Activated naive CD8-positive, alpha-beta T cell treated with anti-CD3 and anti-CD28 coated beads, Interleukin-2, amount 50 U/mL, for 16 hours (primary cell): ENCODE measurements around the gene MYDGF.

Source experiments
- DNase-seq: peaks from one replicate; pipeline ENCODE4 v3.0.0-alpha.2; 2020; ENCODE audit warnings: low read depth, low spot score

Gene MYDGF

GRCh38 chr19:4675346-4675745 lies 5.2 kb upstream of the MYDGF start:
- DNase-seq: no peak

DNA sequence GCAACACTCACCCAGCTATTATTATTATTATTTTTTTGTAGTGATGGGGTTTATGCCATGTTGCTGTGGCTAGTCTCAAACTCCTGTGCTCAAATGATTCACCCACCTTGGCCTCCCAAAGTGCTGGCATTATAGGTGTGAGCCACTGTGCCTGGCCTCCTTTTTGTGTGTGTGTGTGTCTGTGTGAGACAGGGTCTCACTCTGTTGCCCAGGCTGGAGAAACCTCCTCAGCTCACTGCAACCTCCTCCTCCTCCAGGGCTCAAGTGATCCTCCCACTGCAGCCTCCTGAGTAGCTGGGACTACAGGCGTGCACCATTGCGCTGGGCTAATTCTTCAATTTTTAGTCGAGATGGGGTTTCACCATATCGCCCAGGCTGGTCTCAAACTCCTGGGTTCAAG lies 3.6 kb upstream of the MYDGF start:
- no peak for DNase-seq

DNA sequence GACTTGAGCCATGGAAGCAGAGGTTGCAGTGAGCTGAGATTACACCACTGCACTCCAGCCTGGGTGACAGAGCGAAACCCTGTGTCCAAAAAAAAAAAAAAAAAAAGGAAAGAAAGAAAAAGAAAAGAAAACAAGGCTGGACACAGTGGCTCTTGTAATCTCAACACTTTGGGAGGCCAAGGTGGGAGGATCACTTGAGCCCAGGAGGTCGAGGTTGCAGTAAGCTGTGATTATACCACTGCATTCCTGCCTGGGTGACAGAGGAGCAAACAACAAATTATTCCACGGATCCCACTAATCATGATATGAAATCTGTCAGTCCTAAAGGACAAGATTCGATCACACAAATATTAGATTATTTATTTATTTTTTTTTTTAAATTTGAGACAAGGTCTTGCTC lies 3.1 kb upstream of the MYDGF start:
- no peak for DNase-seq

DNA sequence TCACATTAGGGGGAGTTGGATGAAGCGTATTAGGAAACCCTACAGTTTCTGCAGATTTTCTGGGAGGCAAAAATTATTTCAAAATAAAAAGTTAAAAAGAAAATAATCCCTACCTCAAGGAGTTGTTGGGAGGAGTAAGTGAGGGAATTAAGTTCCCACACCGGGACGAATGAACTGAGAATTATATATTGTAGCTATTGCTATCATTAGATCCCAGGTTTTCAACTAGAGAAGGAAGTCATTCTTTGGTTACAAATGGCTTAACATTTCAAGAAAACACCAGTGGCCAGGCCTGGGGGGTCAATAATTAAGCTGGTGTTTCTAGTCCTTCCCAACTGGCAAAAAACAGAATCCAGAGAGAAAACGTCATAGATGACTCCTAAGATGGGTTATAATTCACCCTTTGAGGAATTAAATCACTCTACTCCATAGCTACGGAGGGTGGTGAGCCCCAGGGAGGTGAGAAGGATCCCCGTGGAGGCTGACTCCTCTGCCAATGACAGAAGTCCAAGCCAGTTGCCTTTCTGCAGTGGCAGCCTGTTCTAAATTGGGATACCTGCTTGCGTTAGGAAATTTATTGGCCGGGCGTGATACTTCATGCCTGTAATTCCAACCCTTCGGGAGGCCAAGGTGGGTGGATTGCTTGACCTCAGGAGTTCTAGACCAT lies 1.2 kb upstream of the MYDGF start:
- DNase-seq: no peak

DNA sequence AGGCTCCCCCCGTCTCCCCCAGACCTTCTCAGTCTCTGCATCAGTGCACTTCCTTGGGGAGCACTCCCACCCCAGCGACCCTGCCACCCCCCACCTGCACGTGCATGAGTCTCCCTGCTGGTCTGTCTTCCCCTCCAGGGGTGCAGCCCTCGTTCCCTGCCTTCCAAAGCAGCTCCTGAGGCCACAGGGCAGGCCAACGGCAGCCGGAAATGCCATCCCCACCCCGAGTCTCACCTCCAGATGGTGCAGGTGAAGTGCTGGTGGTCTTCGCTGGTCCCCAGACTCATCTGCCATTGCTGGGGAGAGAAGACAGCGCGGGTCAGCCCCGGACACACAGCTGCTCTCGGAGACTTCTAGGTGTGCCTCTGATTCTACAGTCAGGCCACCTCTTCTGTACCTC lies 5.5 kb downstream of the MYDGF start:
- DNase-seq: no peak

GRCh38 chr19:4662812-4663211 lies 7.3 kb downstream of the MYDGF start:
- DNase-seq: no peak

GRCh38 chr19:4662020-4662695 lies 8.0 kb downstream of the MYDGF start:
- DNase-seq: no peak

DNA sequence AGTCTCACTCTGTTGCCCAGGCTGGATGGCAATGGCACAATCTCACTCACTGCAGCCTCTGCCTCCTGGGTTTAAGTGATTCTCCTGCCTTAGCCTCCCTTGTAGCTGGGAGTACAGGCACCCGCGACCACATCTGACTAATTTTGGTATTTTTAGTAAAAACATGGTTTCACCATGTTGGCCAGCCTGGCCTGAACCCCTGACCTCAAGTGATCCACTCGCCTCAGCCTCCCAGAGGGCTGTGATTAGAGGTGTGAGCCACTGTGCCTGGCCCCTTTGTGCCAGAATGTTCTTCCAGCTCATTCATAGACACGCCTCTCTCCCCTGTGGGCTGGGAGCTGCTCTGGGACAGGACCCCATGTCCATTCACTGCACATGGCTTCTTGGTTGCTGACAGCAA lies 9.1 kb downstream of the MYDGF start:
- no peak for DNase-seq

DNA sequence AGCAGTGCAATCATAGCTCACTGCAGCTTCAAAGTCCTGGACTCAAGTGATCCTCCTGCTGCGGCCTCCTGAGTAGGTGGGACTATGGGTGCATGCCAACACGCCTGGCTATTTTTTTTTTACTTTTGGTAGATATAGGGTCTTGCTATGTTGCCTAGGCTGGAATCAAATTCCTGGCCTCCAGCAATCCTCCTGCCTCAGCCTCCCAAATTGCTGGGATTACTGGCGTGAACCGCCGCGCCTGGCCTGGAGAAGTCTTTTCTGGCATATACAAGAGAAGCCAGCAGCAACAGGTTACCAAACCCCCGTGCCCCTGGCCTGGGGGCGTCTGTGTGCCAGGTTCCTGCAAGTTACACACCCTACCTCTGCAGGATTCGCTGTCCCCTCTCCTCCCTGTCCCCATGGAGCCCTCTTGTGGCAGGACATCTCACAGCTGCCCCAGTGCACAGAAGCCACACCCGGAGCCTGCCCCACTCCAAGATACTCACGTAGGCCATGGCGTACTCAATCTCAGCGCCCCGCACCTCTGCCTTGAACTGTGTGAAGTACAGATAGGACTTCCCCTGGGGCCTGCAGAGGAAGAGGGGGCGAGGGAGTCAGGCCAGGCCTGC lies 9.9 kb downstream of the MYDGF start:
- DNase-seq: no peak

DNA sequence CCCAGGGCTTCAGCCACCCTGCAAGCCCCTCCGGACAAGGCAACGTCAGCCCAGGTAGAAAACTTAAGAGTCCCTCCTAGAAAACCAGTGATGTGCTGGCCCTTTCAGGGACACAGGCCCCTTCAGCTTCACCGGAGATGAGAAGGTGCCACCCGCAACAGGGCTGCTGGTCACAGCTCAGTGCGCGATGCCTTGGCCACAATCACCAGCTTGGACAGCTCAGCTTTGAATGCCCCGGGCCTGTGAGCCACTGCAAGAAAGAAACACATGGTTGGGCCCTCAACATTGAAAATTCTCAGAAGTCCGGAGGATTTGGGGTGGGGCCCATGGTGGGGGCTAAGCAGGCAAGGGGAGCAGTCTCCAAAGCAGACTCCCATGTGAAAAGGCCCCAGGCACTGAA lies 12.3 kb downstream of the MYDGF start:
- DNase-seq: no peak

GRCh38 chr19:4657262-4657661 lies 12.9 kb downstream of the MYDGF start:
- DNase-seq: no peak

DNA sequence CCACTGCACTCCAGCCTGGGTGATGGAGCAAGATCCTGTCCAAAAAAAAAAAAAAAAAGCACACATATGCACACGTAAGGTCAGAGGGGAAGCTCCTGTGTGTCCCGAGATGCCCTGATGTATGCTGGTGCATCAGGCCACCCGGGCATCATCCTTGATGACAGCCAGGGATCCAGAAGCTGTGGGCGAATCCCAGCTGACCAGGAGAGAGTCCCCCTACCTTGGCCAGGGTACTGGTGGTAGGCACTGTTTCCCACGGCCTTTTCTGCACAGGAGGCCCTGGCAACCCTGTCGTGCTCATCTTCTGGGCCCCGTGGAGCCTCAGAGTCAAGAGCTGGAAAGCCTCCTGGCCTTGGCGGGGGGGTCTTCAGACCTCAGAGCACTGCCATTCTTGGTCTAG lies 14.0 kb downstream of the MYDGF start:
- DNase-seq: no peak

DNA sequence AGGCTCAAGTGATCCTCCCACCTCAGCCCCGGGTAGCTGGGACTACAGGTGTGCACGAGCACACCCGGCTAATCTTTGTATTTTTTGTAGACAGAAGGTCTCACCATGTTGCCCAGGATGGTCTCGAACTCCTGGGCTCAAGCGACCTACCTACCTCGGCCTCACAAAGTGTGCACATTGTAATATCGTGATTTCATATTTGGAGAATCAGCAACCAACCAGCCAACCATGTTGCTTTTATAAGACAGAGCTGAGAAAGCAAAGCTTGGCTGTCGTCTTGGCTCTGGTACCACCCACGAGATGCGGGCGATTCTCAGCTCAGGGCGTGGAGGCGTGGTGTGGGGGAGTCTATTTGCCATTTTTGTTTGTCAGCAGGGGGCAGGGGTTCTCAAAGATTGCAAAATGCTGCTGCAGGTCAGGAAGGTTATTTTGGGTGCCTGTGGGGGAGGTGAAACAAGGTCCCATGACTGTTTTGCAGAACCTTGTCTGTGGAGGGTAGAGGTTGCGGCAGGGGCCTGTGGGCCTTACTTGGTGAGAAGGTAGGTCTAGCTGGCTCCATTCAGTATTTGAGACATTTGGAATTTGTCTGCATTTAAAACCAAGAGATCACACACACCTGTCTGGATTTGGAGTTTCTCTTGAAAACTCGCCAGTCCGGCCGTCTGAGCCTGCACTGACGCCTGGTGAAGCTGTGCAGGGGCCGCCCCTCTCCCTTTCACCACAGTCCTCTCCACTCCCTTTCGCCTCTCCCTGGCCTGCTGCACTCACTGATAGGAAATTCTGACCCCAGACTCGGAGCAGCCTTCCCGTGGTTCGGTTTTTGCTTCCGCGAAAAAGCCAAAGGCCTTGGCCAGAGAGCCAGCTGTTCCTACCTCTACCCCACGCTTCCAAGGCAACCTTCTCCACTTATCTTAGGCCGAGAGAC lies 15.4 kb downstream of the MYDGF start:
- no peak for DNase-seq

DNA sequence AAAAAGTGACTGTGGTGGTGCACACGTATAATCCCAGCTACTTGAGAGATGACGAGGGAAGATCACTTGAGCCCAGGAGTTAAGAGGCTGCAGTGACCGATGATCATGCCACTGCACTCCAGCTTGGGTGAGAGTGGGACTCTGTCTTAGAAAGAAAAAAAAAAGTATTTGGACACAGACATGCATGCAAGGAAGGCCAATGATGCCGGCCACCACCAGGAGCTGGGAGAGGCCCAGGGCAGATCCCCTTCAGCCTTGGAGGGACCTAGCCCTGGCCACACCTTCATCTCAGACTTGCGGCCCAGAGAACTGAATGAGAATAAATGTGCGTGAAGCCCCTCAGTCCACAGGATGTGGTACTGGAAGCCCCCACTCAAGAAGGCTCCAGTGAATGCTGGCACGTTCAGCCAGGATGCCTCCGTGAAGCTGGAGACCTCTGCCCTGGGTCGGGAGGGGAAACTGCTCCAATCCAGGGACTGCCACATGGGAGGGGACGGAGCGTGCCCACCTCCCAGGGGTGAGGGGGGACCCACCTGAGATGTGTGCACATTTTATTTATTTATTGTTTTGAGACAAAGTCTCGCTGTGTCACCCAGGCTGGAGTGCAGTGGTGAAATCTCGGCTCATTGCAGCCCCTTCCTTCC lies 16.2 kb downstream of the MYDGF start:
- no peak for DNase-seq

DNA sequence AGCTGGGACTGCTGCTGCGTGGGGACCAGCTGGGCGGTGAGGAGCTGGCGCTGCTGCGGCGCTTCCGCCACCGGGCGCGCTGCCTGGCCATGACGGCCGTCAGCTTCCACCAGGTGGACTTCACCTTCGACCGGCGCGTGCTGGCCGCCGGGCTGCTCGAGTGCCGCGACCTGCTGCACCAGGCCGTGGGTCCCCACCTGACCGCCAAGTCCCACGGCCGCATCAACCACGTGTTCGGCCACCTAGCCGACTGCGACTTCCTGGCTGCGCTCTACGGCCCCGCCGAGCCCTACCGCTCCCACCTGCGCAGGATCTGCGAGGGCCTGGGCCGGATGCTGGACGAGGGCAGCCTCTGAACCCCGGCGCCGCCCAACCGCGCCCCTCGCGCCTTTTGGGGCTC lies 18.1 kb downstream of the MYDGF start:
- no peak for DNase-seq

DNA sequence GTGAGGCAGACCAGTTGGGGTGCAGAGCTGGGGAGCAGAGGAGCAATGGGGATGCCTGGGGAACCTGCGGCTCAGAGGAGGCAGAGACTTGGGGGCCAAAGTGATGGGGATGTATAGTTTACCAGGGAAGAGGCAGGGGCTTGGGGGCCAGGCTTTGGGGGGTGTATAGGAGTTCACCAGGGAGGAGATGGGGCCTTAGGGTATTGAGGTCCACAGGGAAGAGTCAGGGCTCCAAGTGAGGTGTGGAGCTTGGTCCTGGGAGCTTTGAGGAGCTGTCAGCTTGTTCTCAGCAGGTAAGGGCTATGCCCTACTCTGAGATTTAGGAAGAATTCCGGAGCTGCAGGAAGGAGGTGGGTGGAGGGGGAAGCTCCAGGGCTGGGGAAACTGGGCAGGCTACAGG lies 20.0 kb downstream of the MYDGF start:
- no peak for DNase-seq

GRCh38 chr19:4649392-4650047 lies 20.6 kb downstream of the MYDGF start:
- DNase-seq: no peak

GRCh38 chr19:4647676-4648644 lies 22.2 kb downstream of the MYDGF start:
- no peak for DNase-seq

- no peak for DNase-seq
Measured at GRCh38 chr19:4645718-4646117, 24.4 kb downstream of the MYDGF start.

GRCh38 chr19:4642625-4643024 lies 27.5 kb downstream of the MYDGF start:
- DNase-seq: no peak
